RPMI7951 (cell line): Measurements from ENCODE around the gene MBOAT2. TPM values are rescaled to one million over a fixed set of nuclear protein-coding genes. Genes with fewer than 3 reads are reported as not detected.
"Not testable (repeated sequence)": the region's sequence is repeated elsewhere in the genome, so short reads cannot be mapped to it uniquely, and the experiment has no call there.

ENCODE experiments used
- DNase-seq: peaks from one replicate; pipeline ENCODE4 v3.0.0-alpha.2; 2012; ENCODE audit warnings: low read depth
- total RNA-seq: library from RNA; depleted of rRNA; stranded (reverse); fragments of >200 nt; shearing (Covaris generic); gene quantifications from 2 replicates; pipeline ENCODE4 v1.2.3, GENCODE V29; 2014

The MBOAT2 gene
- total RNA-seq, 1 experiment from 2014 or later, result 41.1 TPM

DNA sequence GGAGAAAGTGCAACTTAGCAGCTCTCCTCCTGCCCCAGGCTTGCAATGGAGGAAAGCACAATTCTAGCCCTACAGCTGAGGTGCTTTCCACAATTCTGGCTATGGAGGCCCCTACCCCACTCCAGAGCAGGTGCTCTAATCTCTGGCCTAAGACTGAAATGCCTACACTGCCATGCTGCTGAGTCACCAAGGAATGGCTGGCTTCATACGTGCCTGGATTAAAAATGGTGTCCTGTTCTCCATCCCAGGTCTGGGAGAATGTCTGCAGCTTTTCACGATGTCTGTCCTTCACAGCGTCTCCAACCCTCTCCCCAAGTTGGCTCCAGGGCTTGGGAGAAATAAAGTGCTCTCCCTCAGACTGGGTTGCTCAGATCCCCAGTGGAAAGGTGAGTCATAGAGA, 48.5 kb downstream of the MBOAT2 start:
- no peak for DNase-seq

DNA sequence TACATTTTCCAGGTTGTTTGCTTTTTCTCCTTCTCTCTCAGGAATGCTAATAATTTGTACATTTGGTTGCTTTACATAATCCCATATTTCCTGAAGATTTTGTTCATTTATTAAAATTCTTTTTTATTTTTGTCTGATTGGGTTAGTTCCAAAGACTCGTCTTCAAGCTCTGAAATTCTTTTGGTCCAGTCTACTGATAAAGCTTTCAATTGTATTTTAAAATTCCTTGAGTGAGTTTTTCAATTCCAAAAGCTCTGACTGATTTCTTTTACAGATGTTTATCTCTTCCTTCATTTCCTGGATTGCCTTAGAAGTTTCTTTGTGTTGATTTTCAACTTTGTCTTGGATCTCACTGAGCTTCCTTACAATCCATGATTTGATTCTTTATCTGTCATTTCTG, 50.0 kb downstream of the MBOAT2 start:
- DNase-seq, result no peak

DNA sequence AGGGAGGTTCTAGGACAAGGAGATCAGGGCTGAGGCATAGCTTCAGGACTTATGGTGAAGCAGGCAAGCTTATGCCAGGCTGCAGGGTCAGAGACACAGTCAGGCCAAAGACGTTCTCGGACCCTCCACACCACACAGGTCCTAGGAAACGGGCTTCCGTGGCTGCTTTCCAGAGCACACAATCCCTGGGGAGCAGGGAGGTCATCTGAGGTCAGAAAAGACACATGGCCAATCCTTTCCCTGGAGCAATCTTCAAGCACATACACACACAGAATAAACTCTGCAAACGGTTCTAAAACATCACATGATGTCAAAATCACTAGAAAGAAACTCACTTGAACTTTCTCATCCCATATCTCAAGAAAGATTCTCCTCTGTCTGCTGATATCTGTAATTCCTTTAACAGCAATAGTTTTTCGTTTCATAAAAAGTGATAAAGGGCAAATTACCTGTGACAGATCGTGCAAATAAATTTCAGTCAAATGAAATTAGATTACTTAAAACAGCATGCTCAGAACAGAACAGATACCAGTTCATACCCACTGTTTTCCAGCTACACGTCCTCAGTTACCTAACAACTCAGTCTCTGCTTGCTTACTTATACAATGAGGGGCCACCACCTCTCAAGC, 63.9 kb downstream of the MBOAT2 start:
- no peak for DNase-seq

DNA sequence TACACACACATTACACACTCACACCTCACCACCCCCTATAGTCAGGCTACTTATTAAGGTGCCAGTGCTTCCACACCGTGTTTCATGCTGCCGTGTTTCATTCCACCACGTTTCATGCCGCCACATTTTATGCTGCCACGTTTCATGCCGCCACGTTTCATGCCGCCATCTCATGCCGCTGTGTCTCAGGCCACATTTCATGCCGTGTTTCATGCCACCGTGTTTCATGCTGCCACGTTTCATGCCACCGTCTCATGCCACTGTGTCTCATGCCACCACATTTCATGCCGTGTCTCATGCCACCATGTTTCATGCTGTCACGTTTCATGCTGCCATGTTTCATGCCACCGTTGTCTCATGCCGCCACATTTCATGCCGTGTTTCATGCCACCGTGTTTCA, 65.1 kb downstream of the MBOAT2 start:
- no peak for DNase-seq

DNA sequence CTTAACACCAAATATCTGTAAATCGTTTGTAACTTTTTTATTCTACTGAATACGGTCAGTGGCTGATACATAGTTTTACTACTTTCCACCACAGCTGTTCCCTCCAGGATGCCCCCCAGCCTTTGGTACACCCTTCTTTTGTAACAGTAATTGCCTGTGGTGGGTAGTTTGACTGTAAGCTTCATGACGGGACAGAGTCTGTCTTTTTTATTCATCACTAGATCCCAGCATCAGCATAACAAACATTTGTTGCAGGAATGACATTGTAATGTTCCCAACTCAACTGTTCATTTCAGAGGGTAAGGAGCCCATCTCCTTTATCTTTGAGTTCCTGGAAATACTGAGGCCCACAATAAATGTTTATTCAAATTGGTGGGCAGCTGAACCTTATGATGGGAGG, 67.5 kb downstream of the MBOAT2 start:
- DNase-seq, result no peak

DNA sequence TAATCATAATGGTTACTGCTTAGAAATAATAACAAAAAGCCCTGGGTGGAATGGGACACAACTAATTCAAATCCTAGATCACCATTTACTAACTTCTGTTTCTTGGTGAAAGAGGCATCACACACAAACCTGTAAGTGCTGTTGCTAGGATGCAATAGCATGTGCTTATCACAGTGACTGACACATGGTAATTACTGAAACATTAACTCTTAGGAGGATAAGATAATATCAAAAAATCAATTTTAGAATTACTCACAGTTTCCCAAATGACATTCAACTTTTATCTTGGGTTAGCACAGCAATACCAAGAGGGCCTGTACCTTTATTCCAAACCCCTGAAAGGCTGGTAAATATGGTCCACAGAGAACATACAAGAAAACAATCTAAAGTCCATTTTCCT, 69.1 kb downstream of the MBOAT2 start:
- no peak for DNase-seq

DNA sequence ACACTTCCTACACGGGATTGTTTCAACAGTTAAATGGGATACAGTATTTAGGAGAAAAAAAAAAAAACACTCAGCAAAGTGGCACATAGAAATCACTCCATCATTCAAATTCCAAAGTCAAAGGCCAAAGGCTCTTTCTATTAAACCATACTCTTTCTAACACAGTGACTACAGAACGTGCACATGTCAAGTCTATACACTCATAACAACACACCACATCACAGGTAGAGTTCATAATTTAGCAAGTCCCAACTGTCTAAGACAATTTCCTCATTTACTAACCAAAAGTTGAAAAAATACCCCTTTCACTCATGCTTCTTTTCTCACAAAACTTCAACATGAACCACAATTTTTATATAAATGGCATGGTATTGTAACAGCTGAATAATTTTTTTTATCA, 70.8 kb downstream of the MBOAT2 start:
- no peak for DNase-seq

DNA sequence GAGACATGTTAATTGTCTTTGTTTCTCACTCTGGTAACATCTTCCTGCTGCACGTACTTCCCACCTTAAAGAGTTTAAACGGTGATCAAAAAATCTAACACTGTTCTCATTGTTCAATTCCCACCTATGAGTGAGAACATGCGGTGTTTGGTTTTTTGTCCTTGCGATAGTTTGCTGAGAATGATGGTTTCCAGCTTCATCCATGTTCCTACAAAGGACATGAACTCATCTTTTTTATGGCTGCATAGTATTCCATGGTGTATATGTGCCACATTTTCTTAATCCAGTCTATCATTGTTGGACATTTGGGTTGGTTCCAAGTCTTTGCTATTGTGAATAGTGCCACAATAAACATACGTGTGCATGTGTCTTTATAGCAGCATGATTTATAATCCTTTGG, 73.3 kb downstream of the MBOAT2 start:
- not testable (repeated sequence) for DNase-seq

DNA sequence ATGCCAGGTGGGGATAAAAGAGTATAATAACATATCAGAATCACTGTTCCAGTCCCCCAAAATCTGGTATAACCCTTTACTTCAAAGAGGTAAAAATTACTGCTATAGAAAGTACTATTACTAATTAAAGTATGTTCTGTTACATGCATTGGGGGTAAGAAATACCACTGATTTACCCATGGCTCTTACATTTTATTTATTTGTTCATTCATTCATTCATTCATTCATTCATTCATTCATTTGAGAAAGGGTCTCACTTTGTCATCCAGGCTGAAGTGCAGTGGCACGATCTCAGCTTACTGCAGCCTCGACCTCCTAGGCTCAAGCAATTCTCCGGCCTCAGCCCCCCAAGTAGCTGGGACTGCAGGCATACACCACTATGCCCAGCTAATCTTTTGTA, 74.4 kb downstream of the MBOAT2 start:
- DNase-seq, result no peak

DNA sequence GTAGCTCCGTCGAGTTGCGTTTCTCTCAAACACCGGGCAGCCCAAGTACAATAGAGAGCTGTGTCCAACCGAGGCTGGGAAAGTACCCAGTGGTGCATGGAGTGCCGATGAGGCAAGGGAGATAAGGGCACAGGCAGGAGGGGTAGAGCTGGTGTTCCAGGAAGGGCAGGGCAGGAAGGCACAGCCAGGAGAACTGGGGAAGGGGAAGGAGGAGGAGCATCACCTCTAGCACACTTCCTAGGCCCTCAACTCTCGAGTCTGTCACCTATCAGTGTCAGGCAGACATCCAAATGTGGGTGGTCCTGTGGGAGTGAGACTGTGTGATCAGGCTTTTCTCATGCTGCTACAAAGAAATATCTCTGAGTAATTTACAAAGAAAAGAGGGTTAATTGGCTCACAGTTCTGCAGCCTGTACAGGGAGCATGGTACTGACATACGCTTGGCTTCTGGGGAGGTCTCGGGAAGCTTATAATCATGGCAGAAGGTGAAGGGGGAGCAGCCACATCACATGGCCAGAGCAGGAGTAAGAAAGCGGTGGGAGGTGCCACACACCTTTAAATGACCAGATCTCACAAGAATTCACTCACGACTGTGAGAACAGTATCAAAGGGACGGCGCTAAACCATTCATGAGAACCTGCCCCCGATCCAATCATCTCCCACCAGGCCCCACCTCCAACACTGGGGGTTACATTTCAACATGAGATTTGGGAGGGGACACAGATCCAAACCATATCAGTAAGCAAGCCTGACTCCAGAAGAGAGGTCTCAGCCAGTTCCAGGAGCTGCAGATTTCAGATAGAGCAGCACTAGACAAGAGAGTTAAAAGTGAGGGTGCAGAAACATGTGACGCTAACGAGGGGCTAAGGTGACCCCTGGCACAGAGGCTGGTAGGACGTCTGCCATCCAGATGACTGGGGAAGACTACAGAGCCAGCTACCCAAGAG, 75.7 kb downstream of the MBOAT2 start:
- DNase-seq, result no peak

DNA sequence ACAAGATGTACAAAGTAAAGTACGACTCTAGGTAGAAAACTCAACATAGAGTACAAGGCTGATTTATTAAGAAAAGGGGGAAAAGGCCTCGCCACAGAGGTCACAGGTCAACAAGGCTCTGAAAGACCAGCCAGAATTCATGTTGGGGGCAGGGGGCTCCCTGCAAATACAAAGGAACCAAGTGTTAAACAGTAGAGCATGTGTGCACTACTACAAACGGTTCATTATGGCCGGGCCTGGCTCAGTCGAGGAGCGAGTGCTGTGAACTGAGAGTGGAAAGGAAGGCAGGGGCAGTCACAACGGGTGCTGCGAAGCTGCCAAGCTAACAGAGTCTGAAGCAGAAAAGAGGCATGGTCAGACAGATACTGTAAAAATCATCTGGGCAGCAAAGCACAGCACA, 77.1 kb downstream of the MBOAT2 start:
- DNase-seq, result no peak

DNA sequence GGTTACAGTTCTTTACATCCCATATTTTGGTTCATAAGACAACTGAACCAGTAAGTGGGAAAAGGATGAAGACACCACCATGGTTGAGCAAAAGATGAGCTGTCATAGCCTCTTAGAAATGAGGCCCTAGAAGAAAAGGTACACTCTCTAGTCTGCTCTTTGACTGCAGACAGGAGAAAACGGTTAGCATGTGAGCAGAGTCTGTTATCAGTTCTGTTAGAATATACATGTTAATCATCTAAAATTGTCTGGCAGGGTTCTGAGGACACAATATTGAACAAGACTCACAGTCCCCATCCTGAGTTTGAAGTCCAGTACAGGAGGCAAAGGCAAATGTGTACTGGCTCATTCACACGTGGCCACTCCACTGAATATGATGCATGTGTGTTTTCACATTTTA, 78.1 kb downstream of the MBOAT2 start:
- DNase-seq, result no peak

DNA sequence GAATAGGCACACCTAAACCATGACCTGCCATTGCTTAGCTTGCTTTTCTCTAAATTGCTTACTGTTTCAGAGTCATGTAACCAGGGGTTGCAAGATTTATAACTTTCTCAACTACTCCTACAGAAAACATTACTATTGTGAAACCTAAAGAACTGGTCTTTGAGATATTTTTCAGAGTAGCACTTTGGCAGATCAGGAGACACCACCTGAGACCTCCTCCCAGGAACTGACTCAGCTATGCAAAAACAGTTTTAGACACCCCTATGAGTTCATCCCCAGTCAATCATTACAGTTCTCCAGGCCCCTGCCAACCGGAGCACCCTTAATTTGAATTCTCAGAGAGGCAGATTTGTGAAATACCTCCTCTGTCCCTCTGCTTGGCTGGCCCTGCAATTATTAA, 80.3 kb downstream of the MBOAT2 start:
- DNase-seq, result no peak

DNA sequence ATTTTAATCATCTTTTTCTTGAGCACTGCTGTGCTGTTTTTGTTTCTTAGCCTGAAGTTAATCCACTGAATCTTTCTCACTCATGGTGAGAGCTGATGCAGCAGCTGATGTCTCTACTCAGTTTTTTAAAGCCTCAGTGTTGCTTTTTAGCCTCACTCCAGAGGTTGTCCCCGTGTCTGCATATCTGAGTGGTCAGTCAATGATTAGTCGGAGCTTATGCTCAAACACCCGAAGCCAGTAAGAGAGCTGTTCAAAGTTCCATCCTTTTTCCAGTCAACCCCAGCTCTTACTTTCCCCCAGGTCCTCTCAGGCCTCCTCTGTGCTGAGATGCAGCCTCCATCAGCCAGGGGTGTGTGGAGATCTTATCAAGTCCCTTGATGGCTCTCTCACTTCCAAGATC, 81.1 kb downstream of the MBOAT2 start:
- no peak for DNase-seq

DNA sequence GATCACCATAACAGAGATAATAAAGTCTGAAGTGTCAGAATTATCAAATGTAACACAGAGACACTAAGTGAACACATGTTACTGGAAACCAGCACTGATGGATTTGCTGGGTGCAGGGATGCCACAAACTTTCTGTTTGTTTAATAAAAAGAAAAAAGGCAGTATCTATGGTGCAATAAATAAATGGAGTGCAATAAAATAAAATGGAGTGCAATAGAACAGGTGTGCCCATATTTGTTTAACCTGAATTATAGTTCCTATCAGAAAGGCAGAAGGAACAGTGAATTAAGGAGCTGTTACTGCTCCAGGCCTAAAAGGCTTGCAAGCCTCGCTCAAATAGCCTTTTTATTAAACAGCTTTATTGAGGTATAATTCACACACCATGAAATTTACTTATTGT, 85.1 kb downstream of the MBOAT2 start:
- DNase-seq, result no peak

DNA sequence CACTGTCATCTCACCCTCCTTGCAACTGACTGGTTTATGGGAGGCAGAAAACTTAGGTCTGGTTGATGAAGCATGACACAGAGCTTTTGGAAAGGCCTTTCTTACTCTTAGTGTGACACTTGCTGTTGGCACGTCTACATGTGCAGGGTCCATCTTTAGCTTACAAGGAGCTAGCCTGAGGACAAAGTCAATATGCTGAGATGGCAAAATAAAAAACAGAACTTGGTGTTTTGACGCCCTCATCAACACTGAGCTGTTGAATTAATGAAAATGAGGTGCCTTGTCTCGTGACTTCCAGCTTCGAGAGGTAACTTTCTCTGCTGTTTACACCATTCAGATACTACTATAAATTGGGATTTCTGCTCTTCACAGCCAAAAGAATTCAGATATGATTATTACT, 87.5 kb downstream of the MBOAT2 start:
- no peak for DNase-seq

DNA sequence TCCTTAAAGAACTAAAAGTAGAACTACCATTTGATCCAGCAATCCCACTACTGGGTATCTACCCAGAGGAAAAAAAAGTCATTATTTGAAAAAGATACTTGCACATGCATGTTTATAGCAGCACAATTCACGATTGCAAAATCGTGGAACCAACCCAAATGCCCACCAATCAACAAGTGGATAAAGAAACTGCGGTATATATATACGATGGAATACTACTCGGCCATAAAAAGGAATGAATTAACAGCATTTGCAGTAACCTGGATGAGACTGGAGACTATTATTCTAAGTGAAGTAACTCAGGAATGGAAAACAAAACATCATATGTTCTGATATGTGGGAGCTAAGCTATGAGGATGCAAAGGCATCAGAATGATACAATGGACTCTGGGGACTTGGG, 89.7 kb downstream of the MBOAT2 start:
- DNase-seq, result not testable (repeated sequence)

DNA sequence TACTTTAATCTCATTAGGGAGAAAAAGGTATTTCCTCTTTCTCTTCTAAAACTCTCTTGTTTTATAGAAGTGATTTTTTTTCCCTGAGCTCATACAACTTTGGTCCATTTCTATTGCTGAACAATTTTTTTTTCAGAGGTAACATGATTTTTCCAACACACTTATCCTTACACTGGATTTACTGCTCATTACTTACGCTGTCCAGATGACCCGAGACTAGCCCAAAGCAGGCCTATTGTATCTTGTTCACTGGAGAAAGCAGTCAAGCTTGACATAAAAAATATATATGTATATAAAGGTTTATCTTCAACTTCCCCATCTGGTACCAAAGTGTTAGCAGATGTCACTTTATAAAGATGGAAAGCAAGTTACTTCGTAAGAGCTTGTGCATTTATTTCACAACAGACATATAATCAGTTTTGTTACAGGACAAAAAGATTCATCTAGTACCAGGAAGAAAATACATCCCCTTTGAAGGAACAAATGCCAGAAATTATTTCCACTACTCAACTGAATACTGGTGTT, 95.7 kb downstream of the MBOAT2 start:
- DNase-seq, result no peak

DNA sequence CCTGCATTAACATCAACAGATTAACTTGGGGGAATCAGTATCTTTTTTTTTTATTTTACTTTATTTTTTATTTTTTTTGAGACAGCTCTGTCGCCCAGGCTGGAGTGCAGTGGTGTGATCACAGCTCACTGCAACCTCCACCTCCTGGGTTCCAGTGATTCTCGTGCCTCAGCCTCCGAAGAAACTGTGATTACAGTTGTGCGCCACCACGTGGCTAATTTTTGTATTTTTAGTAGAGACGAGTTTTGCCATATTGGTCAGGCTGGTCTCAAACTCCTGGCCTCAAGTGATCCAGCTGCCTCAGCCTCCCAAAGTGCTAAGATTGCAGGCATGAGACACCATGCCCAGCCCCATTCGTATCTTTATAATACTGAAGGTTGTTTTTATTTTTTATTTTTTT, 99.6 kb downstream of the MBOAT2 start:
- not testable (repeated sequence) for DNase-seq

DNA sequence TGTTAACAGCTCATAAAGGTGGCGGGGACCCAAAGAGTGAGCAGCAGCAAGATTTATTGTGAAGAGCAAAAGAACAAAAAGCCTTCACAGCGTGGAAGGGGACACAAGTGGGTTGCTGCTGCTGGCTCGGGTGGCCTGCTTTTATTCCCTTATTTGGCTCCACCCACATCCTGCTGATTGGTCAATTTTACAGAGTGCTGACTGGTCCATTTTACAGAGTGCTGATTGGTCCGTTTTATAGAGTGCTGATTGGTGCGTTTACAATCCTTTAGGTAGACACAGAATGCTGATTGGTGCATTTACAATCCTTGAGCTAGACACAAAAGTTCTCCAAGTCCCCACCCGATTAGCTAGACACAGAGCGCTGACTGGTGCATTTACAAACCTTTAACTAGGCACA, 100.7 kb downstream of the MBOAT2 start:
- not testable (repeated sequence) for DNase-seq

DNA sequence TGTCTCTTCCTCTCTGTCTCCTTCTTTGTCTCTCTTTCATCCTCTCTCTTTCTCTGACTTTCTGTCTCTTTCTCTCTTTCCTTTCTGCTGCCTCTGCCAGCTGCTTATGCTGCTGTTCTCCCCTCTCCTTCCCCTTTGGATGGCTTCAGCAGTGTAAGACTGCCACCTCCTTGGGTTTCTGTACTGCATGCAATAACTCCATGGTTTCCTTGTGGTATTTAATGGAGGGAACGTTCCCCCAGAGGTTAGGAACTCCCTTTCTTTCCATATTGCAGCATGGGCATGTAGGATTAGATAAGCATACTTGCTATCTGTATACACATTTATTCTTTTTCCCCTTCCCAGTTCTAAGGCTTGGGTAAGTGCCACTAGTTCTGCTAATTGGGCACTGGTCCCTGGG, 106.3 kb downstream of the MBOAT2 start:
- DNase-seq, result not testable (repeated sequence)

DNA sequence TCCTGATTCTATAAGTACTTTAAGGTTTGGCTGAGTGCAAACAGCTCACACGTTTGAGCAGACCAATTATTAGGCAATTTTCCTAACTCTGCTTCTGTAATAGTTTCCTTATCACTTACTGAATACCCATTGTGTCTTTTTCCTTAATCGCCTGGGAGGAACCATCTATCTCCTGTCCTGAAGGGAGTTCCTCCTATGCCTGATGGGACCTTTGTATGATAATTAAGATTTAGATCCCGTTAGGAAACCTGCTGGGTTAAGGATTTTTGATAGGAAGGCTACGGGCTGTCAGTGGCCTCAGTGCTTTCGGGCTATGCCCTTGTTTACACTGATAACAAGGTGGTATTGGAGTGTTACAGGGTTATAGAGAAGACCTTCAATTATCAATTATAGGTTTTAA, 106.8 kb downstream of the MBOAT2 start:
- DNase-seq, result not testable (repeated sequence)
